Activated CD4-positive, alpha-beta T cell treated with anti-CD3 and anti-CD28 coated beads, Interleukin-2, amount 10 ng/mL, durations not matched to agents 7 days and 5 days (primary cell): ENCODE results near the gene MYOZ3. TPM values are rescaled to one million over a fixed set of nuclear protein-coding genes. Genes with fewer than 3 reads are reported as not detected.
A peak's percentile ranks its signal among the peaks of the same experiment; 100 is the strongest.

Experiments used
- CTCF ChIA-PET: fragments of 350-600 bp; sonication (Branson Sonifier 250); formaldehyde crosslinking; loops from one replicate; lab custom pipeline; 2021; ENCODE audit warnings: antibody characterized with exemption; lab: Charles Lee
- POLR2A ChIA-PET: fragments of 350-600 bp; sonication (Branson Sonifier 250); formaldehyde crosslinking; loops from one replicate; lab custom pipeline; 2021; ENCODE audit warnings: antibody characterized with exemption; lab: Charles Lee
- DNase-seq: peaks from one replicate; pipeline ENCODE4 v3.0.0-alpha.2; 2020
- H3K27ac Mint-ChIP-seq: one replicate; pipeline ENCODE4 v1.8.0; 2021; ENCODE audit warnings: mild to moderate bottlenecking, moderate library complexity, mixed read lengths
- H3K27me3 Mint-ChIP-seq: one replicate; pipeline ENCODE4 v1.8.0; 2021; ENCODE audit warnings: mixed read lengths
- H3K36me3 Mint-ChIP-seq: one replicate; pipeline ENCODE4 v1.8.0; 2021; ENCODE audit warnings: low read depth, mixed read lengths
- H3K4me1 Mint-ChIP-seq: one replicate; pipeline ENCODE4 v1.8.0; 2021; ENCODE audit warnings: mixed read lengths
- H3K4me3 Mint-ChIP-seq: one replicate; pipeline ENCODE4 v1.8.0; 2021; ENCODE audit warnings: mild to moderate bottlenecking, moderate library complexity, mixed read lengths
- H3K9me3 Mint-ChIP-seq: one replicate; pipeline ENCODE4 v1.8.0; 2021; ENCODE audit warnings: mixed read lengths
- total RNA-seq, 2 experiments: library from RNA; stranded (reverse); gene quantifications; one replicate each; pipeline ENCODE4 v1.2.3, GENCODE V29; 2021

MYOZ3 gene
- total RNA-seq, 2 experiments from 2014 or later: 0.05 TPM; not detected in 1

- CTCF ChIA-PET: no interaction called here
- H3K9me3 Mint-ChIP-seq: no peaks in the 10 kb centered on the region
These were observed 39.8 kb upstream of the MYOZ3 start for GRCh38 chr5:150621301-150621700.

GRCh38 chr5:150622157-150622556, 38.9 kb upstream of the MYOZ3 start:
- POLR2A ChIA-PET: no interaction called here
- H3K27ac Mint-ChIP-seq: no peak overlapping the region
- DNase-seq: no peak
- H3K9me3 Mint-ChIP-seq: no peaks in the 10 kb centered on the region
- no peak overlapping the region for H3K4me3 Mint-ChIP-seq
- no peaks in the 10 kb centered on the region for H3K36me3 Mint-ChIP-seq
- peaks cover 9% of the 10 kb centered on the region for H3K4me1 Mint-ChIP-seq
- H3K27me3 Mint-ChIP-seq: peaks cover 20% of the 10 kb centered on the region
- CTCF ChIA-PET: interaction anchor here (1.3 kb wide), 1 partner anchor 62 kb away, joined by 3 read pairs; no protein-coding TSS in a partner anchor

More at GRCh38 chr5:150621301-150621700, 39.8 kb upstream of the MYOZ3 start:
- Mint-ChIP-seq H3K36me3 (no peaks in the 10 kb centered on the region), H3K4me3 (no peak overlapping the region), H3K4me1 (peaks cover 9% of the 10 kb centered on the region), H3K27me3 (peaks cover 19% of the 10 kb centered on the region), H3K27ac (no peak overlapping the region)
- POLR2A ChIA-PET: no interaction called here
- DNase-seq: no peak

DNA sequence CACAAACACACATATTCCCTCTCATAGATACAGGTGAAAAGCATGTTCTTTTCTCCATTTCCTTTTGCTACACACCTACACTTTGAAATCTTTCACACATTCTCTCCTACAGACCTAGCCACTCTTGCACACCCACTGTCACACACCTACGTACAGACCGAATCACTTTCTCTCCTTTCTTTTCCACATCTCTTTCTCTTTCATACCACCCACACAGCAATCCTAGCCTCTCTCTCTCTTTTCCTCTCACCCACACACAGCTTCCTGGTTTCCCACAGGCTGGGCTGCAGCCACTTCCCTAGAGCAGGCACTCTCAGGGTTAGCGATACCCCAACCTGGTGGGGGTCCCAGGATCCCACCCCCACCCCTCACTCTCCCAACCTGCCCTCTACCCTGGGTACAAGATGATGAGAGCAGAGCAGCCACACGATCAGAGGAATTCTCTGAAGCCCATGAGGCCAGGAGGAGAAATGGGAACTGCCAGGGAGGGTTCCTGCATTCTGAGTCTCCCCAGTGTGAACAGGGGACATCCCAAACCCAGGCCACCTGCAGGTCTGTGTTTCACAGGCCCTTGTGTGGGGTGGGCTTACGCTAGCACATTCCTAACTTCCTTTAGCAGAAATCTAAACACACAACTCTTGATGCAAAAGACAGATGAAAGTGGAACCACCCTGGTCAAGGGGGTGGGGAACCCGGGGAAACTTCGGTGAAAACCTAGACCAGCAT, 37.7 kb upstream of the MYOZ3 start:
- H3K27ac Mint-ChIP-seq: no peak overlapping the region
- ChIA-PET CTCF (no interaction called here), POLR2A (no interaction called here)
- DNase-seq: no peak
- peaks cover 9% of the 10 kb centered on the region for H3K4me1 Mint-ChIP-seq
- H3K4me3 Mint-ChIP-seq: no peak overlapping the region
- peaks cover 24% of the 10 kb centered on the region for H3K27me3 Mint-ChIP-seq
- no peaks in the 10 kb centered on the region for H3K9me3 Mint-ChIP-seq
- H3K36me3 Mint-ChIP-seq: no peaks in the 10 kb centered on the region

DNA sequence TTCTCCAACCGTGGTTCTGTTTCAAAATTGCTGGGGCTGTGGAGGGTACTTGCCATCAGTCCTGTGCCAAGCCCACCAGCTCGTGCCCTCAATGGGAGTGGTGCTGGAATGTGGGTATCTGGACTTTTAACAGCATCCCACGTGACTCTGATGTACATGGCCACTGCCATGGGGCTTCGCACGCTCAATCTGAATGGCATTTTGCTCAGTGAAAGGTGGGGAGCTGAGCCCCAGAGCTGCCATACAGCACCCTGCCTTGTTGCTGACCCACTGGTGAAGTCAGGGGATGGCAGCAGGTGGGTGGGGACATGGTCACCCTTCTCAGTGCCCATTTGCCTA, 37.2 kb upstream of the MYOZ3 start:
- Mint-ChIP-seq H3K4me1 (peaks cover 9% of the 10 kb centered on the region), H3K27me3 (peaks cover 24% of the 10 kb centered on the region), H3K9me3 (no peaks in the 10 kb centered on the region), H3K36me3 (no peaks in the 10 kb centered on the region), H3K4me3 (peak overlapping the region; percentile 74), H3K27ac (no peak overlapping the region)
- CTCF ChIA-PET: no interaction called here
- POLR2A ChIA-PET: no interaction called here
- no peak for DNase-seq

DNA sequence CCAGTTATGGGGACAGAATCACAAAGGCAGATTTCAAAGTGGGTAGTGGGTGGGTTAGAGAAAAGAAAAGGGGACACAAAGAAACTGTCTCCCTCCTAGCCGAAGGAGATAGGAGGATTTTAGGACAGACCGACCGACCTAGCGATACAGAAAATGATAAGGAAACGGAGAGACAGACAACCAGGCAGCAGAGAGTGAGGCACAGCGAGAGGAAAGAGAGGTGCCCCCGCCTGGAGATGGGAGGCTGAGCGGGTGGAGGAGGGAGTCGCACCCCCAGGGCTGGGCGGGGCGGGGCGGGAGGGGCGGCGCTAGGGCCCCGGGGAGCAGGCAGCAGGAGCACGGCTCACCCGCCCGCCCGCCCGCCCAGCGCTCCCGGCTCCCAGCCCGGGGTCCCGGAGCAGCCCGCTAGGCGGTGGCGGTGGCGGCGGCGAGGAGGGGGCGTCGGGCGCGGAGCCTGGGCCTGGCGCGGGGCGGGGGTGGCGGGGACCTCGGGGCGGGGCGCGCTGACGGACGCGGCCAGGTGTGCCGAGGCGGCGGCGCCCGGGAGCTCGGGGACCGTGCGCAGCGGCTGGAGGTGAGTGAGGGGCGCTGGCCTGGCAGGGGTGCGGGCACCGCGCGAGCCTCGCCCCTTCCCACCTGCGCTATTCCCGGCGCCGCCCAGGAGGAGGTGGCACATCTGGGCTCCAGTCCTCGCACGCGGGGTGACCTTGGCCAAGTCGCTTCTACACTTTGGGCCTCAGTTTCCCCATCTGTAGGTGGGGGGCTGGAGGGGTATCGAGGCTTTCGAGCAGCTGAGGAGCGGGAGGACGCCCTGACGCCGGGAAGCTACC, 36.5 kb upstream of the MYOZ3 start:
- CTCF ChIA-PET: no interaction called here
- H3K4me1 Mint-ChIP-seq: peaks cover 9% of the 10 kb centered on the region
- H3K27ac Mint-ChIP-seq: peak overlapping the region; percentile 67
- H3K36me3 Mint-ChIP-seq: no peaks in the 10 kb centered on the region
- DNase-seq: no peak
- H3K9me3 Mint-ChIP-seq: no peaks in the 10 kb centered on the region
- peak overlapping the region; percentile 74 for H3K4me3 Mint-ChIP-seq
- H3K27me3 Mint-ChIP-seq: peaks cover 24% of the 10 kb centered on the region
- POLR2A ChIA-PET: no interaction called here

GRCh38 chr5:150625164-150625535, 35.9 kb upstream of the MYOZ3 start:
- no peaks in the 10 kb centered on the region for H3K9me3 Mint-ChIP-seq
- POLR2A ChIA-PET: no interaction called here
- H3K36me3 Mint-ChIP-seq: no peaks in the 10 kb centered on the region
- no peak overlapping the region for H3K4me3 Mint-ChIP-seq
- no peak overlapping the region for H3K27ac Mint-ChIP-seq
- H3K4me1 Mint-ChIP-seq: peaks cover 9% of the 10 kb centered on the region
- peaks cover 24% of the 10 kb centered on the region for H3K27me3 Mint-ChIP-seq
- DNase-seq: no peak
- CTCF ChIA-PET: no interaction called here

DNA sequence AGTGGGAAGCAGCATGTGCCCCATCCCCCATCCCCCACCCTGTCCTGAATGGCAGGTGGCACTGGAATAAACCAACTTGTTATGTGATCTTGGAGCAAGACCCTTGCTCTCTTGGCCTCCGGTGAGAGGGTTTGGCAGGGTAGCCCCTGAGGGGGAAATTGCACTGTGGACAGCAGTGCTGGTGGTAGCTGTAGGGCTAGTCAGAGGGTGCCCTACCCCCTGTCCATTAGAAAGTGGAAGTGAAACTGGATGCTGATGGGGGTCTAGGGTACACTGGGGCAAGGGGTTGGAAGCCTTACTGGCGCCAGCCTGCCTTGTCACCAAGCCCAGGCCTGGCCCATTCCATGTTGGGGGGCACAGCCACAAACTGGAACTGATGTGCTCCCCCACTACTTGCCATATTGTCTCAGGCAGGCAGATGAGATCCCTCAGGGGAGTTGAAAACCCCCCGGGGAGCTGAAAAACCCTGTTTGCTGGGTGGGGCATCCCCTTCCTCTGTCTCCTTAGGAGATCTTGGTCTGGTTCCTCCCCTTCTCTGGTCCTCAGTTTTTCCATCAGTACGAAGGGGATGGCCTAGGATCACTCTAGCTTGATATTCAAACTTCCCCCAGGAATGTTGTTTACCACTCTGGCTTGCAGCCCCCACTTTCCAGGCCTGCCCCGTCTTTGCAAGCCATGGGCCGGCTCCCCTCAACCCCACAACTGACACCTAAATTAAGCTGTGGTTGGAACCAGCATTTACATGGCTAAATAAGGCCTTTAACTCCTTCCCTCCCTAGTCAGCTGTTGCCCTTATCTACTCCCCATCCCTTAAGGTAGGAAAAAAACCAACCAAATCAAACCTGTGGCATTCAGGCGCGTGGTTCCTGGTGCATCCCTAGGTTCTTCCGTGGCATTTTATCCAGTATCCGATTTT, 35.0 kb upstream of the MYOZ3 start:
- H3K4me3 Mint-ChIP-seq: no peak overlapping the region
- no peak for DNase-seq
- POLR2A ChIA-PET: no interaction called here
- CTCF ChIA-PET: interaction anchor here (0.6 kb wide), 1 partner anchor 415 kb away, joined by 3 read pairs; no protein-coding TSS in a partner anchor
- no peak overlapping the region for H3K27ac Mint-ChIP-seq
- H3K4me1 Mint-ChIP-seq: peaks cover 9% of the 10 kb centered on the region
- H3K36me3 Mint-ChIP-seq: no peaks in the 10 kb centered on the region
- no peaks in the 10 kb centered on the region for H3K9me3 Mint-ChIP-seq
- peaks cover 24% of the 10 kb centered on the region for H3K27me3 Mint-ChIP-seq

- CTCF ChIA-PET: no interaction called here
These were observed 34.2 kb upstream of the MYOZ3 start for GRCh38 chr5:150626853-150627276.

GRCh38 chr5:150627731-150628545, 33.1 kb upstream of the MYOZ3 start:
- DNase-seq: no peak
- H3K27me3 Mint-ChIP-seq: peaks cover 24% of the 10 kb centered on the region
- no peak overlapping the region for H3K27ac Mint-ChIP-seq
- H3K9me3 Mint-ChIP-seq: no peaks in the 10 kb centered on the region
- H3K4me3 Mint-ChIP-seq: no peak overlapping the region
- H3K4me1 Mint-ChIP-seq: peaks cover 9% of the 10 kb centered on the region
- ChIA-PET CTCF (interaction anchor here (0.6 kb wide), 1 partner anchor 142 kb away, joined by 3 read pairs; no protein-coding TSS in a partner anchor), POLR2A (no interaction called here)
- no peaks in the 10 kb centered on the region for H3K36me3 Mint-ChIP-seq

More at GRCh38 chr5:150626853-150627276, 34.2 kb upstream of the MYOZ3 start:
- Mint-ChIP-seq H3K9me3 (no peaks in the 10 kb centered on the region), H3K4me3 (no peak overlapping the region), H3K27ac (no peak overlapping the region), H3K27me3 (peaks cover 24% of the 10 kb centered on the region), H3K36me3 (no peaks in the 10 kb centered on the region), H3K4me1 (peaks cover 9% of the 10 kb centered on the region)
- no peak for DNase-seq
- POLR2A ChIA-PET: no interaction called here

- DNase-seq: no peak
- H3K27me3 Mint-ChIP-seq: peaks cover 18% of the 10 kb centered on the region
- no peaks in the 10 kb centered on the region for H3K9me3 Mint-ChIP-seq
- H3K4me1 Mint-ChIP-seq: peaks cover 4% of the 10 kb centered on the region
- ChIA-PET CTCF (interaction anchor here (0.5 kb wide), 1 partner anchor 812 kb away, joined by 4 read pairs; no protein-coding TSS in a partner anchor), POLR2A (no interaction called here)
- H3K27ac Mint-ChIP-seq: no peak overlapping the region
- no peak overlapping the region for H3K4me3 Mint-ChIP-seq
- no peaks in the 10 kb centered on the region for H3K36me3 Mint-ChIP-seq
These were observed 32.0 kb upstream of the MYOZ3 start for GRCh38 chr5:150628936-150629485.

DNA sequence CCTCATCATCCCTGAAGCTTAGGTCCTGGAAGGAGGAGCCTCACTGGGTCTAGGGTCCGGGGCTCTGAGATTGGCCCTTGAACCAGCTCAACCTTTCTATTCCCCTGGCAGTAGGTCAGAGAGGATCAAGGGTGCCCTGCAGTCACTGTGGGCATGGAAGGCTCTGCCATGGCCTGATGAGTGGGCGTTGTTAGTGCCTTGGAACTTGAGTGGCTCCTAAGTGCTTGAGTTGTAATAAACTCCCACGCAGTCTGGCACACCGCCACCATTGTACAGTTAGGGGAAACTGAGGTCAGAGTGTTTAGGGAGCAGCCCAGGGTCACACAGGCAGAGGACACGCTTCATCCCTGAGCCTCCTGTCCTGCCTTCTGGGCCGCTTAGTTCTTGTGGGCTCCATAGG, 31.0 kb upstream of the MYOZ3 start:
- H3K27me3 Mint-ChIP-seq: peaks cover 14% of the 10 kb centered on the region
- POLR2A ChIA-PET: no interaction called here
- no peak overlapping the region for H3K4me3 Mint-ChIP-seq
- CTCF ChIA-PET: no interaction called here
- H3K27ac Mint-ChIP-seq: no peak overlapping the region
- H3K36me3 Mint-ChIP-seq: no peaks in the 10 kb centered on the region
- DNase-seq: no peak
- H3K9me3 Mint-ChIP-seq: no peaks in the 10 kb centered on the region
- no peaks in the 10 kb centered on the region for H3K4me1 Mint-ChIP-seq
